Naive B cell (primary cell): ENCODE data around the gene AGAP1. TPM values are rescaled to one million over a fixed set of nuclear protein-coding genes. Genes with fewer than 3 reads are reported as not detected.
A peak's percentile ranks its signal among the peaks of the same experiment; 100 is the strongest.
"Not testable (repeated sequence)": the region's sequence is repeated elsewhere in the genome, so short reads cannot be mapped to it uniquely, and the experiment has no call there.

Source experiments
- ATAC-seq, 2 donors: fragments of 150-1000 bp; cut with Tn5 transposase; 2 replicates each; pipeline ENCODE4 v1.10.0; 2021; ENCODE audit warnings: low read depth in 2 of 2, mild to moderate bottlenecking in 2 of 2, moderate library complexity in 2 of 2
- DNase-seq: peaks from one replicate; pipeline ENCODE4 v3.0.0; 2022
- H3K27ac Mint-ChIP-seq, 6 donors: one replicate each; pipeline ENCODE4 v1.8.0; 2020 to 2022; ENCODE audit warnings: mild to moderate bottlenecking in 6 of 6, mixed read lengths in 6 of 6, moderate library complexity in 5 of 6, inconsistent platforms in 2 of 6
- H3K27me3 Mint-ChIP-seq, 3 donors: one replicate each; pipeline ENCODE4 v1.8.0; 2021 to 2022; ENCODE audit warnings: mixed read lengths in 3 of 3, mild to moderate bottlenecking in 1 of 3
- H3K36me3 Mint-ChIP-seq, 2 donors: one replicate each; pipeline ENCODE4 v1.8.0; 2020 to 2022; ENCODE audit warnings: mixed read lengths in 2 of 2, inconsistent platforms in 1 of 2, mild to moderate bottlenecking in 1 of 2
- H3K4me1 Mint-ChIP-seq, 3 donors: one replicate each; pipeline ENCODE4 v1.8.0; 2020 to 2022; ENCODE audit warnings: mixed read lengths in 3 of 3, inconsistent platforms in 1 of 3, mild to moderate bottlenecking in 1 of 3, moderate library complexity in 1 of 3
- H3K4me3 Mint-ChIP-seq, 8 donors: one replicate each; pipeline ENCODE4 v1.8.0; 2020 to 2022; ENCODE audit warnings: mild to moderate bottlenecking in 8 of 8, mixed read lengths in 8 of 8, moderate library complexity in 8 of 8, inconsistent platforms in 2 of 8
- H3K9me3 Mint-ChIP-seq, 7 donors: one replicate each; pipeline ENCODE4 v1.8.0; 2020 to 2022; ENCODE audit warnings: mixed read lengths in 7 of 7, mild to moderate bottlenecking in 5 of 7, inconsistent platforms in 2 of 7, moderate library complexity in 1 of 7
- polyA plus RNA-seq, 6 donors: library from polyadenylated mRNA; unstranded; fragments of 300-500 nt; fragmentation: Illumina TruSeq; gene quantifications; one replicate each; pipeline ENCODE4 v1.2.3, GENCODE V29; 2021; ENCODE audit warnings: low read depth in 6 of 6

The AGAP1 gene
- polyA plus RNA-seq, 6 donors from 2014 or later: not detected

GRCh38 chr2:236088368-236089057 is 594.7 kb downstream of the AGAP1 start:
- no peak overlapping the region for H3K27ac Mint-ChIP-seq

GRCh38 chr2:236089271-236090026 is 595.6 kb downstream of the AGAP1 start:
- Mint-ChIP-seq H3K27ac (peak overlapping the region in 1 of 6 donors; percentile 39), H3K27me3 (no peaks in the 10 kb centered on the region), H3K4me3 (no peak overlapping the region), H3K4me1 (no peaks in the 10 kb centered on the region), H3K36me3 (no peaks in the 10 kb centered on the region), H3K9me3 (peaks cover 0 to 3% (median 1%) of the 10 kb centered on the region in 7 donors)
- no peak for ATAC-seq
- DNase-seq: no peak

More at GRCh38 chr2:236088368-236089057, 594.7 kb downstream of the AGAP1 start:
- H3K4me3 Mint-ChIP-seq: no peak overlapping the region
- DNase-seq (no peak), ATAC-seq (no peak)
- peaks cover 0 to 7% (median 0%) of the 10 kb centered on the region in 3 donors for H3K27me3 Mint-ChIP-seq
- peaks cover 0 to 4% (median under 1%) of the 10 kb centered on the region in 7 donors for H3K9me3 Mint-ChIP-seq
- H3K36me3 Mint-ChIP-seq: no peaks in the 10 kb centered on the region
- no peaks in the 10 kb centered on the region for H3K4me1 Mint-ChIP-seq

- Mint-ChIP-seq H3K27me3 (no peaks in the 10 kb centered on the region), H3K9me3 (peaks cover 0 to 3% (median 1%) of the 10 kb centered on the region in 7 donors)
Observed at GRCh38 chr2:236090027-236090382, 596.2 kb downstream of the AGAP1 start.

GRCh38 chr2:236090826-236091225 is 597.0 kb downstream of the AGAP1 start:
- not testable (repeated sequence) for H3K36me3 Mint-ChIP-seq, H3K9me3 Mint-ChIP-seq, DNase-seq, H3K27ac Mint-ChIP-seq, H3K4me3 Mint-ChIP-seq, ATAC-seq, H3K4me1 Mint-ChIP-seq, H3K27me3 Mint-ChIP-seq

More at GRCh38 chr2:236090027-236090382, 596.2 kb downstream of the AGAP1 start:
- H3K4me1 Mint-ChIP-seq: no peaks in the 10 kb centered on the region
- no peak overlapping the region for H3K27ac Mint-ChIP-seq
- H3K4me3 Mint-ChIP-seq: no peak overlapping the region
- ATAC-seq: no peak
- no peaks in the 10 kb centered on the region for H3K36me3 Mint-ChIP-seq
- DNase-seq: no peak

- ATAC-seq (no peak), DNase-seq (no peak)
- peaks cover 0 to 3% (median 1%) of the 10 kb centered on the region in 7 donors for H3K9me3 Mint-ChIP-seq
- H3K27ac Mint-ChIP-seq: no peak overlapping the region
- no peaks in the 10 kb centered on the region for H3K27me3 Mint-ChIP-seq
- no peaks in the 10 kb centered on the region for H3K4me1 Mint-ChIP-seq
- no peaks in the 10 kb centered on the region for H3K36me3 Mint-ChIP-seq
- H3K4me3 Mint-ChIP-seq: no peak overlapping the region
Observed at GRCh38 chr2:236092714-236093113, 598.9 kb downstream of the AGAP1 start.

- Mint-ChIP-seq H3K27me3 (no peaks in the 10 kb centered on the region), H3K27ac (no peak overlapping the region), H3K36me3 (no peaks in the 10 kb centered on the region), H3K4me3 (no peak overlapping the region), H3K4me1 (no peaks in the 10 kb centered on the region), H3K9me3 (peaks cover 0 to 3% (median 1%) of the 10 kb centered on the region in 7 donors)
- DNase-seq (no peak), ATAC-seq (no peak)
Observed at GRCh38 chr2:236093134-236093533, 599.3 kb downstream of the AGAP1 start.

- no peak for ATAC-seq
- DNase-seq: no peak
- no peak overlapping the region for H3K4me3 Mint-ChIP-seq
- H3K36me3 Mint-ChIP-seq: no peaks in the 10 kb centered on the region
- no peaks in the 10 kb centered on the region for H3K27me3 Mint-ChIP-seq
- no peaks in the 10 kb centered on the region for H3K4me1 Mint-ChIP-seq
- no peak overlapping the region for H3K27ac Mint-ChIP-seq
- peaks cover 0 to 3% (median 0%) of the 10 kb centered on the region in 7 donors for H3K9me3 Mint-ChIP-seq
Observed at GRCh38 chr2:236095504-236095903, 601.7 kb downstream of the AGAP1 start.

GRCh38 chr2:236101311-236101950 is 607.6 kb downstream of the AGAP1 start:
- Mint-ChIP-seq H3K36me3 (no peaks in the 10 kb centered on the region), H3K27me3 (no peaks in the 10 kb centered on the region), H3K4me3 (no peak overlapping the region), H3K9me3 (peaks cover 0 to 2% (median 0%) of the 10 kb centered on the region in 7 donors), H3K27ac (no peak overlapping the region), H3K4me1 (no peaks in the 10 kb centered on the region)
- ATAC-seq: no peak
- no peak for DNase-seq

- DNase-seq (no peak), ATAC-seq (no peak)
- Mint-ChIP-seq H3K4me1 (no peaks in the 10 kb centered on the region), H3K27me3 (peaks cover 0 to 6% (median 5%) of the 10 kb centered on the region in 3 donors), H3K27ac (no peak overlapping the region), H3K36me3 (no peaks in the 10 kb centered on the region), H3K9me3 (peaks cover 0 to 2% (median 0%) of the 10 kb centered on the region in 7 donors), H3K4me3 (no peak overlapping the region)
Observed at GRCh38 chr2:236102971-236103370, 609.1 kb downstream of the AGAP1 start.

- Mint-ChIP-seq H3K36me3 (no peaks in the 10 kb centered on the region), H3K9me3 (peaks cover 0 to 2% (median 0%) of the 10 kb centered on the region in 7 donors), H3K27me3 (peaks cover 0 to 16% (median 15%) of the 10 kb centered on the region in 3 donors), H3K4me1 (peaks cover 0 to 3% (median 0%) of the 10 kb centered on the region in 3 donors), H3K4me3 (no peak overlapping the region), H3K27ac (no peak overlapping the region)
- no peak for ATAC-seq
- no peak for DNase-seq
Observed at GRCh38 chr2:236103981-236104380, 610.1 kb downstream of the AGAP1 start.

GRCh38 chr2:236105955-236106607 is 612.2 kb downstream of the AGAP1 start:
- H3K4me3 Mint-ChIP-seq: no peak overlapping the region
- H3K4me1 Mint-ChIP-seq: peaks cover 0 to 3% (median 0%) of the 10 kb centered on the region in 3 donors
- no peak for ATAC-seq
- DNase-seq: no peak
- no peaks in the 10 kb centered on the region for H3K36me3 Mint-ChIP-seq
- H3K27me3 Mint-ChIP-seq: peaks cover 4 to 19% (median 16%) of the 10 kb centered on the region in 3 donors
- no peak overlapping the region for H3K27ac Mint-ChIP-seq
- peaks cover 0 to 4% (median 0%) of the 10 kb centered on the region in 7 donors for H3K9me3 Mint-ChIP-seq

- H3K4me1 Mint-ChIP-seq: peaks cover 0 to 3% (median 0%) of the 10 kb centered on the region in 3 donors
- peaks cover 4 to 19% (median 16%) of the 10 kb centered on the region in 3 donors for H3K27me3 Mint-ChIP-seq
- no peak overlapping the region for H3K4me3 Mint-ChIP-seq
- ATAC-seq: no peak
- no peaks in the 10 kb centered on the region for H3K36me3 Mint-ChIP-seq
- H3K27ac Mint-ChIP-seq: no peak overlapping the region
- peaks cover 0 to 5% (median 0%) of the 10 kb centered on the region in 7 donors for H3K9me3 Mint-ChIP-seq
- no peak for DNase-seq
Observed at GRCh38 chr2:236106761-236107160, 612.9 kb downstream of the AGAP1 start.

GRCh38 chr2:236107536-236107935 is 613.7 kb downstream of the AGAP1 start:
- no peak for DNase-seq
- Mint-ChIP-seq H3K27ac (no peak overlapping the region), H3K4me1 (peaks cover 0 to 3% (median 0%) of the 10 kb centered on the region in 3 donors), H3K27me3 (peaks cover 4 to 19% (median 16%) of the 10 kb centered on the region in 3 donors), H3K36me3 (no peaks in the 10 kb centered on the region), H3K4me3 (no peak overlapping the region), H3K9me3 (peaks cover 0 to 5% (median 0%) of the 10 kb centered on the region in 7 donors)
- ATAC-seq: no peak
